Stomach (tissue), 9 donors: ENCODE data around the gene BCR. TPM values are rescaled to one million over a fixed set of nuclear protein-coding genes. Genes with fewer than 3 reads are reported as not detected.
"Not testable (repeated sequence)": the region's sequence is repeated elsewhere in the genome, so short reads cannot be mapped to it uniquely, and the experiment has no call there.

Source experiments
- DNase-seq, 2 donors: peaks; one replicate each; pipeline versions ENCODE4 v3.0.0 to v3.0.0-alpha.2; 2013 to 2019
- H3K27ac ChIP-seq, 5 donors: fragments of 200-600 bp in 4 of 5; sonication (generic) in 4 of 5; one replicate each; pipeline ENCODE4 v1.5.1; 2013 to 2019; ENCODE audit warnings: mild to moderate bottlenecking in 1 of 5, moderate library complexity in 1 of 5
- H3K27me3 ChIP-seq, 3 donors: fragments of 200-600 bp; sonication (generic); one replicate each; pipeline ENCODE4 v1.5.1; 2017 to 2019; ENCODE audit warnings: mixed run types in 1 of 3
- H3K36me3 ChIP-seq, 4 donors: fragments of 200-600 bp; sonication (generic); 1 replicate in 3 of 4; 2 replicates in 1 of 4; pipeline ENCODE4 v1.5.1; 2016 to 2019
- H3K4me1 ChIP-seq, 4 donors: fragments of 200-600 bp; sonication (generic); one replicate each; pipeline ENCODE4 v1.5.1; 2016 to 2019
- H3K4me3 ChIP-seq, 4 donors: fragments of 200-600 bp; sonication (generic) in 3 of 4; one replicate each; pipeline ENCODE4 v1.5.1; 2016 to 2019; ENCODE audit warnings: mild to moderate bottlenecking in 1 of 4
- H3K9me3 ChIP-seq, 4 donors: fragments of 200-600 bp; sonication (generic); one replicate each; pipeline ENCODE4 v1.5.1; 2016 to 2019
- EP300 ChIP-seq: sonication (generic); formaldehyde crosslinking; IDR thresholded peaks from one replicate; pipeline ENCODE4 v1.6.1; 2017; ENCODE audit warnings: antibody characterized with exemption
- POLR2A ChIP-seq, 4 donors: fragments of 450-650 bp; IDR thresholded peaks; one replicate each; pipeline ENCODE4 v1.6.1; 2016; ENCODE audit warnings: antibody characterized with exemption in 4 of 4, control low read depth in 2 of 4, mild to moderate bottlenecking in 1 of 4, moderate library complexity in 1 of 4
- POLR2AphosphoS5 ChIP-seq, 3 donors: sonication (generic); formaldehyde crosslinking; IDR thresholded peaks; one replicate each; pipeline ENCODE4 v1.6.1; 2016; ENCODE audit warnings: antibody characterized with exemption in 3 of 3
- WGBS, 5 donors: extraction: QIAGEN DNeasy Blood & Tissue Kit in 3 of 5; methylation state at CpG; one replicate each; pipeline versions ENCODE4 v1.1.5 to v1.1.7; 2013 to 2018; 5-methylcytosine and 5-hydroxymethylcytosine counted together
- intact Hi-C: fragments of 100-400 bp; cut with DNase I; formaldehyde crosslinking; loops from one replicate; pipeline ENCODE4 v1.15.1; 2023; ENCODE audit warnings: low total_unique reads
- polyA plus RNA-seq, 3 donors: library from polyadenylated mRNA; stranded (reverse); fragments of 200-250 nt; gene quantifications; one replicate each; pipeline ENCODE4 v1.2.3, GENCODE V29; 2013
- total RNA-seq, 5 donors: library from RNA; depleted of rRNA; stranded (reverse); fragments of >200 nt; gene quantifications; one replicate each; pipeline versions ENCODE4 v1.1.0 to v1.2.3, GENCODE V29; 2014 to 2016
- TF ChIP-seq, protein P1 (sequence below), 7 experiments: fragments of 450-650 bp in 4 of 7; fragments of 200-600 bp in 3 of 7; sonication (generic) in 3 of 7; IDR thresholded peaks; one replicate each; pipeline ENCODE4 v1.5.1; 2016 to 2019; ENCODE audit warnings: antibody characterized with exemption in 7 of 7, control low read depth in 2 of 7, mild to moderate bottlenecking in 1 of 7
- donor health status: healthy with polysubstance abuse.
- donor health status: Bipolar disorder and iron deficiency.
- donor health status: healthy.

Gene BCR
- total and polyA plus RNA-seq, 8 donors: 10.4 to 80.1 (median 19.6) TPM

DNA sequence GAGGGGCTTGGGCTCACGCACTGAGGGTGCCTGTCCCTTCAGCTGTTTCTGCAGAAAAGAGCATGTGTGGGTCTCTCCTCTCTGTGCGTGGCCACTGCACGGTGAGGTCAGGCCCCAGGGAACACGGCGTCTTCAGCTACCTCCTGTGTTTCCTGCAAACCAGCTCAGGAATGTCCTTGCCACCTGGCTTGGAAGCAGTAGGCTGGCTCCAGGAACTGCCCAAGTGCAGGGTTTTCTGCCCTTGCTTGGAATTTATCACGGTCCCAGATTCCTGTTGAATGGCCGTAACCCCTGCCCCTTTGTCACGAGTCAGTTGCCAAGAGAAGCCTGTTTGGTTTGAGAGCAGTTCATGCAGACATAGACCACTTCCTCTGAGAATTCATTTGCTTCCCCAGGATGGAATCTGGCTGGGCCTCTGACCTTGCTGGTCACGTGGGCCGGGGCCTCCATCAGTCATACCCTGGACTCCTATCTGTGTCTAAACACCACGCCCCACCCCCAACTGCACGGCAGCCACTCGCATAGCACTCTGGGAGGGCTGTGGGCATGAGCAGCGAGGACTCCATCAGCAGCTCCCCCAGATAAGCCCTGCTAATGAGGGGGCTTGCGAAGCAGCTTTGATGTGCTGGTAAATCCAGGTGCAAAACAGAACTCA, 130.3 kb downstream of the BCR start:
- H3K9me3 ChIP-seq, H3K27ac ChIP-seq, H3K27me3 ChIP-seq, H3K4me3 ChIP-seq: not testable (repeated sequence)
- H3K4me1 ChIP-seq: peaks cover 4 to 15% (median 13%) of the 10 kb centered on the region in 4 donors
- peak in 1 of 3 donors; percentile 17 for TF ChIP-seq POLR2AphosphoS5 (IDR thresholded peaks at IDR 0.05)
- H3K36me3 ChIP-seq: peaks cover 5 to 41% (median 38%) of the 10 kb centered on the region in 4 donors
- DNase-seq: peak in 1 of 2 donors; percentile 13
- WGBS, 5 donors: 32 to 64% (median 47%) methylated on average over 3 to 5 of the region's 15 CpGs; no CpG with 5 or more reads in 1 of the 5 donors
- intact Hi-C loops: loop anchor here (5.0 kb wide), 1 partner anchor 77 kb away; no protein-coding TSS in a partner anchor

DNA sequence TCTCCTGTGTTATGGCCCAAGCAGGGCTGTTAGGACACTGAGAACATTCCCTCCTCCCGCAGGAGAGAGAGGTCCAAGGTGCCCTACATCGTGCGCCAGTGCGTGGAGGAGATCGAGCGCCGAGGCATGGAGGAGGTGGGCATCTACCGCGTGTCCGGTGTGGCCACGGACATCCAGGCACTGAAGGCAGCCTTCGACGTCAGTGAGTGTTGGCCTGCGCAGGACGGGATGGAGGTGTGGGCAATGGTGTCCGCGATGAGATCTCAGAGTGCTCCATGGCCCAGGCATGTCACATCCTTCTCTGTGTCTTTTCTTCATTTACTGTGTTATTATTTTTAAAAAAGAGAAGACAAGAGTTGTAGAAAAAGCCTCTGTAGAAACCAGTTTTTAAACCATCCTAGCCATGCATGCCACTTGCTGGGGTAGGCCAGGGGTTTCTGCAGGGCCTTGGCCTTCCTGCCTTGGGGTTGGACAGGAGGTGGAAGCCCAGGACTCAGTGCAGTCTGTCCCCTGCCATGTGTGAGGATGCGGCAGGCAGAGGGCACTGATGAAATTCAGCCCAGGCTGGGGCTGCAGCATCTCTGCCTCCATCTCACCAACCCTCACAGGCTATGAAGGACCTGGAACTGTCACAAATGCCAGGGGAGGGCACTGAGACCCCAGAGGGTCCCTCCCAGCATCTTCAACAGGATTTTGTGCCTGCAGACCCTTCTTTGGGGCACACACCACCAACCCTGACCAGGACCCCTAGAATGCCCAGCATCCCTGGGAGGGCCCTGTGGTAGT, 131.5 kb downstream of the BCR start:
- H3K9me3 ChIP-seq, DNase-seq, H3K27me3 ChIP-seq, H3K4me1 ChIP-seq, H3K4me3 ChIP-seq, H3K27ac ChIP-seq: not testable (repeated sequence)
- WGBS, 5 donors: 90 to 98% (median 94%) methylated on average over 10 to 18 of the region's 18 CpGs
- intact Hi-C loops: loop anchor here (5.0 kb wide), 1 partner anchor 75 kb away; no protein-coding TSS in a partner anchor
- peaks cover 5 to 43% (median 38%) of the 10 kb centered on the region in 4 donors for H3K36me3 ChIP-seq

DNA sequence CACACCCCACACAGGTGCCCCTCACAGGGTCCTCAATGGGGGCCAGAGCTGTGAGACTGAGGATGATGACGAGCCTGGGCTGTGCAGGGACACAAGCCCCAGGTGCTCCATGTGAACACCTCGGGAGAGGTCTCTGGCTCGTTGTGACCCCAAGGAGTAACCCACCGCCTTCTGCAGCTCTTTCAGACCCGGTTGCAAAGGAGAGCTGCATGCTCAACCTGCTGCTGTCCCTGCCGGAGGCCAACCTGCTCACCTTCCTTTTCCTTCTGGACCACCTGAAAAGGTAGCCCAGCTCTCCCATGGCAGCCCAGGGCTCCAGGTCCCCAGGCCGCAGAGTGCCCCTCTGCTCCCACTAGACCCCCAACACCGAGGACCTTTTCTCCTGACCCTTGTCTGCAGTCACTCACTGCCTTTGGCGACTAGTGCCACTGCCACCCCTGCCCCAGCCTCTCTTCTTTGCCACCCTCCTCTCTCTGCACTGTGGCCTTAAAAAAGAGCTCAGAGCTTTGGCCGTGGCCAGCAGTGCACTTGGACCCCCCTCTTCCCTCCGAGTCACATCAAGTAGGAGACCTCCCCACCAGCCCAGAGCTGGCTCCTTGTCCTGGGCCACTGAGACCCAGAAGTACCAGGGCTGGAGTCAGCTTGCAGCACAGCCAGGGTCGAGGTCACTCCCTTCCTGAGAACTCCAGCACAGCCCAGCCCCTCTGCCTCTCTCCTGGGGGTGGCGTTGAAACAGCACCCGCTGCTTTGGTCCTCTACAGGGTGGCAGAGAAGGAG, 133.7 kb downstream of the BCR start:
- Histone ChIP-seq H3K4me1 (peaks cover 0 to 5% (median 0%) of the 10 kb centered on the region in 4 donors), H3K27ac (no peak overlapping the region), H3K4me3 (no peak overlapping the region), H3K36me3 (peaks cover 5 to 43% (median 40%) of the 10 kb centered on the region in 4 donors), H3K27me3 (no peaks in the 10 kb centered on the region), H3K9me3 (no peaks in the 10 kb centered on the region)
- TF ChIP-seq POLR2A (IDR thresholded peaks at IDR 0.05) (no peak), EP300 (no peak), POLR2AphosphoS5 (IDR thresholded peaks at IDR 0.05) (no peak)
- TF ChIP-seq, protein P1, sequence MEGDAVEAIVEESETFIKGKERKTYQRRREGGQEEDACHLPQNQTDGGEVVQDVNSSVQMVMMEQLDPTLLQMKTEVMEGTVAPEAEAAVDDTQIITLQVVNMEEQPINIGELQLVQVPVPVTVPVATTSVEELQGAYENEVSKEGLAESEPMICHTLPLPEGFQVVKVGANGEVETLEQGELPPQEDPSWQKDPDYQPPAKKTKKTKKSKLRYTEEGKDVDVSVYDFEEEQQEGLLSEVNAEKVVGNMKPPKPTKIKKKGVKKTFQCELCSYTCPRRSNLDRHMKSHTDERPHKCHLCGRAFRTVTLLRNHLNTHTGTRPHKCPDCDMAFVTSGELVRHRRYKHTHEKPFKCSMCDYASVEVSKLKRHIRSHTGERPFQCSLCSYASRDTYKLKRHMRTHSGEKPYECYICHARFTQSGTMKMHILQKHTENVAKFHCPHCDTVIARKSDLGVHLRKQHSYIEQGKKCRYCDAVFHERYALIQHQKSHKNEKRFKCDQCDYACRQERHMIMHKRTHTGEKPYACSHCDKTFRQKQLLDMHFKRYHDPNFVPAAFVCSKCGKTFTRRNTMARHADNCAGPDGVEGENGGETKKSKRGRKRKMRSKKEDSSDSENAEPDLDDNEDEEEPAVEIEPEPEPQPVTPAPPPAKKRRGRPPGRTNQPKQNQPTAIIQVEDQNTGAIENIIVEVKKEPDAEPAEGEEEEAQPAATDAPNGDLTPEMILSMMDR (IDR thresholded peaks at IDR 0.05): no peak
- WGBS, 5 donors: 85 to 96% (median 91%) methylated on average over 8 to 14 of the region's 14 CpGs
- intact Hi-C loops: loop anchor here (5.0 kb wide), 1 partner anchor 73 kb away; no protein-coding TSS in a partner anchor
- DNase-seq: no peak

DNA sequence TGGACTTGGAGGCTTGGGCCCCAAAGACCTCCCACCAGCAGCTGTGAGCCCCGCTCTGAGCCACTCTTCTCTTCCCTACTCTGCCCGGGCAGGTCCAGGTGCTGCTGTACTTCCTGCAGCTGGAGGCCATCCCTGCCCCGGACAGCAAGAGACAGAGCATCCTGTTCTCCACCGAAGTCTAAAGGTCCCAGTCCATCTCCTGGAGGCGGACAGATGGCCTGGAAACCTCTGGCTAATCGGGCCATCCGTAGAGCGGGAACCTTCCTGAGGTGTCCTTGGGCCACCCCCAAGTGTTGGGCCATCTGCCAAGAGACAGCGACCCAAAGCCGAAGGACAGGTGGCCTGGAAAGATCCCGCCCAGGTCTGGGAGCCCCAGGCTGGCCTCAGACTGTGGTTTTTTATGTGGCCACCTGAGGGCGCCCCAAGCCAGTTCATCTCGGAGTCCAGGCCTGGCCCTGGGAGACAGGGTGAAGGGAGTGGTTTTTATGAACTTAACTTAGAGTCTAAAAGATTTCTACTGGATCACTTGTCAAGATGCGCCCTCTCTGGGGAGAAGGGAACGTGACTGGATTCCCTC, 135.1 kb downstream of the BCR start:
- peaks cover 5 to 43% (median 40%) of the 10 kb centered on the region in 4 donors for H3K36me3 ChIP-seq
- WGBS, 5 donors: 29 to 33% (median 31%) methylated on average over 11 to 15 of the region's 15 CpGs
- H3K27ac ChIP-seq: no peak overlapping the region
- H3K4me3 ChIP-seq: no peak overlapping the region
- intact Hi-C loops: no loop called here
- no peak for TF ChIP-seq POLR2A (IDR thresholded peaks at IDR 0.05)
- TF ChIP-seq, protein P1 (IDR thresholded peaks at IDR 0.05): peak in 5 of 7 experiments; percentile 28 to 81 (median 44)
- peak; percentile 73 to 74 for DNase-seq
- no peaks in the 10 kb centered on the region for H3K9me3 ChIP-seq
- H3K4me1 ChIP-seq: peaks cover 0 to 5% (median 0%) of the 10 kb centered on the region in 4 donors
- no peaks in the 10 kb centered on the region for H3K27me3 ChIP-seq

DNA sequence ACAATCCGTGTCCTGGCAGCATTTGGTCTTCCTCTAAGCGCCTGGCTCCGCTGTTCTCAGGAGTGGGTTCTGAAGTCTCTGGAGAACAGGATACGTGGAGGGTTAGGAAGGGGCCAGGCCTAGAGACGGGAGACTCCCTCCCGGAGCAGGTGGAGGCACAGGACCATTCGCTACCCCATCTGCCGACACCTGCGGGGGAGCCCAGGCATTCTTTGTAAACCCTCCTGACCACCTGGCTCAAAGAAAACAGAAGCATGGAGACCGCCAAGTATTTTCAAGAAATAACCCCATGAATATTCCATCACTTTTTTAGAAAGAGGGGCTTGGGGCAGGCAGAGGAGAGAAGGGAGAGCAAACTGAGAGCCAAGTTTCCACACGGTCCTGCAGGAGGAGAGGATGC, 136.3 kb downstream of the BCR start:
- intact Hi-C loops, H3K27ac ChIP-seq, DNase-seq, H3K4me3 ChIP-seq, H3K27me3 ChIP-seq, H3K9me3 ChIP-seq, H3K4me1 ChIP-seq: not testable (repeated sequence)
- WGBS, 5 donors: 67 to 93% (median 90%) methylated on average over 1 to 6 of the region's 11 CpGs
- H3K36me3 ChIP-seq: peaks cover 5 to 41% (median 38%) of the 10 kb centered on the region in 4 donors

DNA sequence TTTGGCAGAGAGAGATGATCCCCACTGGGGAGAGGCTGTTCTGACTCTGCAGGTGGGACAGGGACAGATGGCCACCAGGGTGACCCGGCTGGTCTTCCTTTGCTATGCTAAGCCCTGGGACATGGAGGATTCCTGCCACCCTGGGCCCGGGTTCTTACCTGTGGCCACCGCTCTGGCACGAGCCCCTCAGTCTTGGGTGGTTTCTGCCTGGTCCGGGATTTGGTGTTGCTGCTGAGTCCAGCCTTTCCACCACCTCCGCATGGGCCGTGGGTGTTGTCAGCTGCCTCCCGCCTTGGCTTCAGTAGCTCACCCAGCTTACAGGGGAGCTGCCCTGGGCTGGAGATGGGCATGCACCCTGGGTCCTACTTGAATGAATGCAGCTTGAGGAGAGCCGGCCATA, 138.0 kb downstream of the BCR start:
- H3K4me3 ChIP-seq, DNase-seq, H3K4me1 ChIP-seq, intact Hi-C loops, H3K27ac ChIP-seq, H3K9me3 ChIP-seq, H3K27me3 ChIP-seq: not testable (repeated sequence)
- WGBS, 5 donors: 92 to 100% (median 95%) methylated on average over 3 to 6 of the region's 9 CpGs; no CpG with 5 or more reads in 1 of the 5 donors
- H3K36me3 ChIP-seq: peaks cover 5 to 26% (median 23%) of the 10 kb centered on the region in 4 donors

DNA sequence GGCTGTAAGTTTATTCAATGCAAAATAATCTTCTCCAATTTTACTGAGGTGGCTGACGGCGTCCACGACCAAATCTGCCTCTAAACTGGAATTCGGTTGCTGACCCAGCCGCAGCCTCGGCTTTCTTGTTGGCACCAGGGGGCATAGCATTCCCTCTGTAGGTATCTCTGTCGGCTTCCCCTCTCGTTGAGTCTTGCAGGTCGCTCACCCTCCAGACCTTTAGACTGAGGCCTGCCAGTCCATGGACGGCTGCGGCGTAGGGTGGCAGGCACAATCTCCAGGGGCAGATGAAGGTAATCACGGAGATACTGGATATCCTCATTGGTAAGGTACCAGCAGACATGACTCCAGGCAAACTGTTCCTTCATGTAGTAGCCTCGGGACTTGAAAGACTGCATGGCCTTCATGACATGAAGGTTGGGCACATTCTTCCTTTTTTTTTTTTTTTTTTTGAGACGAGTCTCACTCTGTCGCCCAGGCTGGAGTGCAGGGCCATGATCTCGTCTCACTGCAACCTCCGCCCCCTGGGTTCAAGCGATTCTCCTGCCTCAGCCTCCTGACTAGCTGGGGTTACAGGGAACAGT, 142.3 kb downstream of the BCR start:
- H3K4me1 ChIP-seq, H3K36me3 ChIP-seq, H3K27ac ChIP-seq, H3K9me3 ChIP-seq, H3K4me3 ChIP-seq, H3K27me3 ChIP-seq: not testable (repeated sequence)
- 77 to 86% (median 81%) methylated on average over 19 of the region's 19 CpGs for WGBS, 5 donors
- intact Hi-C loops: loop anchor here (5.0 kb wide), 1 partner anchor 60 kb away; no protein-coding TSS in a partner anchor
- DNase-seq: peak in 1 of 2 donors; percentile 9
